ENCODE results near the gene RBM19.

Gene RBM19

DNA sequence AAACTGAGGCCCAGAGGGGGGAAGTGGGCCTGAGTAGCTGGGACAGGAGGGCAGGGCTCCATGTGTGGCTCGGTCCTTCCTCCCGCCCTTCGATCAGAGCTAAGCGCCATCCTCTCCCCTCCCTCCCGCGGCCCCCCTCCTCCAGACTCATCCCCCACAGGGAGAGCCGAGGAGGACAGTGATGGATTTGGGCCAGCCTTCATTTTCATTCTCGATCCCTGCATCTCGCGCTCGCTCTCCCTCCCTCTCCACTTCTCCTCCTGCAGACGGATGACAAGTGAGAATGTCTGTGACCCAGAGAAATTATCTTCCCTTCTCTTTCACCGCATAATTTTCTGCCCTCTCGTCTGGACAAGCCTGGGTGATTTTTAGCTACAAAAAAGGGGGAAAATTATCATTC, 183.3 kb downstream of the RBM19 start:
- no peak overlapping the region for H2AFZ ChIP-seq (ENCODE audit: low read length)
- no peaks in the 10 kb centered on the region for H3K36me3 ChIP-seq (ENCODE audit: insufficient read depth, low read length)
- no peaks in the 10 kb centered on the region for H3K4me1 ChIP-seq (ENCODE audit: insufficient read depth, low read length, severe bottlenecking)
- no peaks in the 10 kb centered on the region for H3K9me3 ChIP-seq (ENCODE audit: low read length)
- H3F3A ChIP-seq (ENCODE audit: insufficient read depth, low read length): no peaks in the 10 kb centered on the region
- H3K4me3 ChIP-seq (ENCODE audit: low read depth, low read length, poor library complexity, severe bottlenecking): no peak overlapping the region
- H4K20me1 ChIP-seq (ENCODE audit: insufficient read depth, low read length): no peaks in the 10 kb centered on the region
- H3K79me2 ChIP-seq (ENCODE audit: insufficient read depth, low read length): no peaks in the 10 kb centered on the region
- no peaks in the 10 kb centered on the region for H3K9me2 ChIP-seq (ENCODE audit: low read depth, low read length)
- peaks cover 6% of the 10 kb centered on the region; the same call in 1 of the 2 replicates for H3K27me3 ChIP-seq (ENCODE audit: insufficient read depth, low read length)
- no peak for TF ChIP-seq EZH2 (IDR thresholded peaks at IDR 0.05; ENCODE audit: borderline replicate concordance, low read length)
- TF ChIP-seq CTCF (IDR thresholded peaks at IDR 0.05; ENCODE audit: low read length): no peak
- H3K4me2 ChIP-seq (ENCODE audit: low read length): no peak overlapping the region
- no peak overlapping the region for H3K27ac ChIP-seq (ENCODE audit: low read depth, low read length, poor library complexity, severe bottlenecking)
- H3K9ac ChIP-seq (ENCODE audit: low read length): no peak overlapping the region

DNA sequence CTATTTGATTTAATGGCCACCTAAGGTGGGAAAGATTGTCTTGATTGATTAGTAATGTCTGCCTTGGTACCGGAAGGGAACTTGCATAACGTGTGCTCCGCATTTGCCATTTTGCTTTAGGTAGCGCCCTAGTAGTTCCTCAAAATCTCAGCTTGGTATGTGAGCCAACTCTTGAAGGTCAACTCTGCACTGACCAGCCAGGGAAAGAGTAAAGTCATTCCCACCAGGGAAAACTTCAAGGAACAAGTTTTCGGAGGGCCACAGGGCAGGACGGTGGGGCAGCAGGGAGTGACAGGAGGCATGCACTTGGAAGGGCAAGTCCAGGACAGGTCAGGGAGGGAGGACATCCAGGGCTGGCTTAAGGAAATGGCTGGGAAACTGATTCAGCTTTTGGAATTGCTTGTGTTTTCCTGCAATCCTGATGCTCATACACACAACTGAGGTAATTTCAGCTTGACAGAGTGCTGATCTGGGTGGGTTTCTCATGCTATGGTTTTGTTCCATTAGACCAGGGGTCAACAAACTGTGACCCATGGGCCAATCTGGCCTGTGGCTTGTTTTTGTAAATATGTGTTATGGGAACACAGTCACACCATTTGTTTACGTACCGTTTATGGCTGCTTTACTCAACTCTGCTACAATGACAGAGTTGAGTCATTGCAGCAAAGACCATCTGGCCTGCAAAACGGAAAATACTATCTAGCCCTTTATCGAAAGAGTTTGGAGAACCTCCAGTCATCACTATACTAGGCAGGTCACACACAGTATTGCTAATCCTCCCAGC, 184.5 kb downstream of the RBM19 start:
- Histone ChIP-seq H3K27ac (ENCODE audit: low read depth, low read length, poor library complexity, severe bottlenecking) (no peak overlapping the region), H3K27me3 (ENCODE audit: insufficient read depth, low read length) (peaks cover 6% of the 10 kb centered on the region; the same call in 1 of the 2 replicates), H3F3A (ENCODE audit: insufficient read depth, low read length) (no peaks in the 10 kb centered on the region), H4K20me1 (ENCODE audit: insufficient read depth, low read length) (no peaks in the 10 kb centered on the region), H3K79me2 (ENCODE audit: insufficient read depth, low read length) (no peaks in the 10 kb centered on the region), H3K4me3 (ENCODE audit: low read depth, low read length, poor library complexity, severe bottlenecking) (no peak overlapping the region), H2AFZ (ENCODE audit: low read length) (no peak overlapping the region), H3K36me3 (ENCODE audit: insufficient read depth, low read length) (no peaks in the 10 kb centered on the region), H3K4me2 (ENCODE audit: low read length) (no peak overlapping the region), H3K9me2 (ENCODE audit: low read depth, low read length) (no peaks in the 10 kb centered on the region), H3K9ac (ENCODE audit: low read length) (no peak overlapping the region), H3K9me3 (ENCODE audit: low read length) (no peaks in the 10 kb centered on the region), H3K4me1 (ENCODE audit: insufficient read depth, low read length, severe bottlenecking) (no peaks in the 10 kb centered on the region)
- TF ChIP-seq CTCF (IDR thresholded peaks at IDR 0.05; ENCODE audit: low read length) (no peak), EZH2 (IDR thresholded peaks at IDR 0.05; ENCODE audit: borderline replicate concordance, low read length) (no peak)

DNA sequence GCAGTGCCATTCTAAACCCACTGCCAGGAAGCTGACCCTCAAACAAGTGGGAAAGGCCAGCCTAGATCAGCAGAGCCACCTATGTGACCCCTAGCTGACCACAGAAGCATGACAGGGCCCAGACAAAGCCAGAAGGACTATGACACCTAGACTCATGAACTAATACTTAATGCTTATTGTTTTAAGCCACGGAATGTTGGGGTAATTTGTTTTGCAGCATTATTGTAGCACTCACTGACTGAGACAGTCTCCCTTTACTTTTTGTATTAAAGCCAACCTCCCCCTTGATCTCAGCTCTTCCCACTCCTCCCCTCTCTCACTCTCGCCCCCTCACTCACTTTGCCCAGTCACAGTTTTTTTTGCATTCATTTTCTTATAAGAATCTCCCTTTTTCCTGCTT, 186.4 kb downstream of the RBM19 start:
- no peak overlapping the region for H3K9ac ChIP-seq (ENCODE audit: low read length)
- H3K9me2 ChIP-seq (ENCODE audit: low read depth, low read length): no peaks in the 10 kb centered on the region
- no peak overlapping the region for H3K4me2 ChIP-seq (ENCODE audit: low read length)
- H3F3A ChIP-seq (ENCODE audit: insufficient read depth, low read length): no peaks in the 10 kb centered on the region
- no peaks in the 10 kb centered on the region for H3K9me3 ChIP-seq (ENCODE audit: low read length)
- no peak overlapping the region for H3K4me3 ChIP-seq (ENCODE audit: low read depth, low read length, poor library complexity, severe bottlenecking)
- H3K36me3 ChIP-seq (ENCODE audit: insufficient read depth, low read length): no peaks in the 10 kb centered on the region
- no peaks in the 10 kb centered on the region for H3K27me3 ChIP-seq (ENCODE audit: insufficient read depth, low read length)
- H2AFZ ChIP-seq (ENCODE audit: low read length): no peak overlapping the region
- no peaks in the 10 kb centered on the region for H3K79me2 ChIP-seq (ENCODE audit: insufficient read depth, low read length)
- no peak overlapping the region for H3K27ac ChIP-seq (ENCODE audit: low read depth, low read length, poor library complexity, severe bottlenecking)
- TF ChIP-seq EZH2 (IDR thresholded peaks at IDR 0.05; ENCODE audit: borderline replicate concordance, low read length) (no peak), CTCF (IDR thresholded peaks at IDR 0.05; ENCODE audit: low read length) (no peak)
- H3K4me1 ChIP-seq (ENCODE audit: insufficient read depth, low read length, severe bottlenecking): no peaks in the 10 kb centered on the region
- H4K20me1 ChIP-seq (ENCODE audit: insufficient read depth, low read length): no peaks in the 10 kb centered on the region
